SKM-1 treated with dmso at 0.1 percent for 144 hours (cell line): ENCODE data around the gene MPDU1.
A peak's percentile ranks its signal among the peaks of the same experiment; 100 is the strongest.
"Not testable (repeated sequence)": the region's sequence is repeated elsewhere in the genome, so short reads cannot be mapped to it uniquely, and the experiment has no call there.

Source experiments
- DNase-seq: peaks from one replicate; lab custom pipeline; 2025; ENCODE audit not compliant: unreplicated experiment; lab: John Stamatoyannopoulos, UW

The MPDU1 gene

DNA sequence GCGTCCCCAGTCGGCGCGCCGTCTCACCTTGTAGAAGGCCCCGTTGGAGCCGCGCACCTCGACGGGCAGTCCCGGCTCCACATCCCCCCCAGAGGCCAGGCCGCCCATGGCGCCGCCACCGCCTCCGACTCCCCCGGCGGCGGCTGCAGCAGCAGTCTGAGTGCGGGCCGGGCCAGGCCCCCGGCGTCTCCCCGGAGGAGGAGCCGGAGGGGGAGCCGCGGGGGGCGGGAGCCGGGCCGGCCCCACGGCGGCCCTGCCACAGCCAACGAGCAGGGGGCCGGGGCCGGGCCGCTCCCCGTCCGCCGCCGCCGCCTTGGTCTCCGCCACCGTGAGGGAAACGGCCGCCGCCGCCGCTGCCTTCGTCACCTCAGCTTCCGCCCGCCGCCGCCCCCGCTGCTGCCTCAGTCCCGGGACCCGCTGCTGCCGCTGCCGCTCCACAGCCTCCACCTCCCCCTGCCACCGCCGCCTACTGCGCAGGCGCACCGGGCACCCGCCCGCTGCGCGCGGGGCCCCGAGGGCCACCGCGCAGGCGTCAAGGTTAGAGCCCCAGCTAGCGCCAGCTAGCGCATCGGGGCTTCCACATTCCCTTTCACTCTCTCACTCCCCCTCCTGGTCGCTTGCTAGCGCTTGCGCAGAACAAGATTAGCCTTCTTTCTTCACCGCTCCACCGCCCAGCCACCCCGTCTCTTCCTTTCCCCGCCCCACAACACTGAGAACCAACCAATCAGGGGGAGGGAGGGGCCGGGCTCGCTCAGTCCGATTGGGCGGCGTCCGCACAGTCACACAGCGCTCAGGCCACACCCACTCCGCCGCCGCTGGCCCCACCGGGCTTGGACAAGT lies 31.0 kb downstream of the MPDU1 start, which contains the start of gene FXR2:
Gene FXR2 (minus strand): TSS at position 473 of the 840 bp plus-strand sequence. CDS start 365 bp downstream, at position 108.
- peak; percentile 99 for DNase-seq

DNA sequence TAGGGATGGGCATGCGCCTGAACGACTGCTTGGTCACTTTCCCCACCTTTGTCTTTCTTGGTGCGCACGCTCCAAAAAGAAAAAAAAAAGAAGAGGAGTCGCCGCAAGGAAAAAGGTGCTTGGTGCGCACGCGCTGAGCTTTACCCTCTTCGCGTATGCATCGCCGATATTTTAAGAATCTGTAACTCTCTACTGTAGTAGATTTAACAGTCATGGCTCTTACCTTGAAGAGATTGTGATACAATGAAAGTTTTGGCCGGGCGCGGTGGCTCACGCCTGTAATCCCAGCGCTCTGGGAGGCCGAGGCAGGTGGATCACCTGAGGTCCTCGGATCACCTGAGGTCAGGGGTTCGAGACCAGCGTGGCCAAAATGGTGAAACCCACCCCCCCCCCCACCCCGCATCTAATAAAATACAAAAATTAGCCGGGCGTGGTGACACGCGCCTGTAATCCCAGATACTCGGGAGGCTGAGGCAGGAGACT lies 31.7 kb downstream of the MPDU1 start:
- no peak for DNase-seq

DNA sequence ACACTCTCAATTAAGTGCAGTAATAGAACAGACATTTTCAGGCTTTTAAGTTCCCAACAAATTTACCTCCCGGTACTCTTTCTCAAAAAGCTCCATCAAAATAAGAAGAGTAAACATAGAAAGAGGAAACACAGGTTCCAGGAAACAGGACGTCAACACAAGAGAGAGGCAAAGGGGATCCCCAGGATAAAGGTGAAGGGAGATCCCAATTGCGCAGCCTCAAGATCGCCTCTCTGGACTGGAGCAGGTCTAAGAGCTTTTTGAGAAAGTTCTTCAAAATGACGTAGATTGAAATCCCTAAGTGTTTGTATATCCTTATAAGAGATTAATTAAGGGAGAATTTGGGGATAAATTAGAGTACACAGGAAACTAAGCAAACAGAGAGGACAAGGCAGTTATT lies 35.0 kb downstream of the MPDU1 start:
- no peak for DNase-seq

DNA sequence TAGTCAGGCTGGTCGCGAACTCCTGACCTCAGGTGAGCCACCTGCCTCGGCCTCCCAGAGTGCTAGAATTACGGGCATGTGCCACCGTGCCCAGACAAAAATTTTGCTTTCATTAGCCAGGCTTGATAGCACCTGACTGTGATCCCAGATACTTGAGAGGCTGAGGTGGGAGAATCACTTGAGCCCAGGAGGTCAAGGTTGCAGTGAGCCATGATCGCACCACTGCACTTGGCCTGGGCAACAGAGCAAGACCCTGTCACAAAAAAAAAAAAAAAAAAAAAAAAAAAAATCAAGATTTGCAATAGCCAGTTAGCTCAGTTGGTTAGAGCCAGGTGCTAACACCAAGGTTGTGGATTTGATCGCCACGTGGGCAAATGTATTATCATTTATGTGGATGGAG lies 37.2 kb downstream of the MPDU1 start:
- DNase-seq: no peak

DNA sequence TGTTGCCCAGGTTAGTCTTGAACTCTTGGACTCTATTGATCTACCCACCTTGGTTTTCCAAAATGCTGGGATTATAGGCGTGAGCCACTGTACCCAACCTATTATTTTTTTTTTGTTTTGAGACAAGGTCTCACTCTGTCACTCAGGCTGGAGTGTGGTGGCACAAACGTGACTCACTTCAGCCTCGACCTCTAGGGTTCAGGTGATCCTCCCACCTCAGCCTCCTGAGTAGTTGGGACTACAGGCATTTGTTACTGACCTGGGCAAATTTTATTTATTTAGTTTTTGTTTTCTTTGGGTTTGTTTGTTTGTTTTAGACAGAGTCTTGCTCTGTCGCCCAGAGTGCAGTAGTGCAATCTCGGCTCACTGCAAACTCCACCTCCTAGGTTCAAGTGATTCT lies 40.0 kb downstream of the MPDU1 start:
- no peak for DNase-seq

DNA sequence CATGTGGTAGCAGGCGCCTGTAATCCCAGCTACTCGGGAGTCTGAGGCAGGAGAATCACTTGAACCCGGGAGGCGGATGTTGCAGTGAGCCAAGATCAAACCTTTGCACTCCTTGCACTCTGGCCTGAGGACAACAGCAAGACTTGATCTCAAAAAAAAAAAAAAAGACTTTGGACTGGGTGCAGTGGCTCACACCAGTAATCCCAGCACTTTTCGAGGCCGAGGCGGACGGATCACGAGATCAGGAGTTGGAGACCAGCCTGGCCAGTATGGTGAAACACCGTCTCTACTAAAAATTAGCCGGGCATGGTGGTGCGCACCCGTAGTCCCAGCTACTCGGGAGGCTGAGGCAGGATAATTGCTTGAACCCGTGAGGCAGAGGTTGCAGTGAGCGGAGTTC lies 42.1 kb downstream of the MPDU1 start:
- not testable (repeated sequence) for DNase-seq

DNA sequence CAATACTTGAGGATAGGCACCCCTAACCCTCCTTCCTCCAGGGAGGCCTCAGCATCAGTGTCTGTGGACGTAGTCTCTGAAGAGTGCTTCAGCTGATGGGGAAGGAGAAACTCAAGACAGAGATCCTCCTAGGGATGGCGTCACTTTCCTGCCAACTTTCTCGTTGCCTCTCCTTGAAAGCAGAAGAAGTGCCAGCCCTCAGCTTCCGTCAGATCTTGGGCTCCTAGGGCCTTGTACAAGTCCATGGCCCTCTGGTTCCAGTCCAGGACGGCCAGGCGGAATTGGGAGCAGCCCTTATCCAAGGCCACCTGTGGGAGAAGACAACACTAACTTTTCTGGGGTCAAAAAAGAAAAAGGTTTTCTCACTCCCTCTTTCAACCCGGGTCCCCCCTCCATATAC lies 42.7 kb downstream of the MPDU1 start:
- DNase-seq: no peak

DNA sequence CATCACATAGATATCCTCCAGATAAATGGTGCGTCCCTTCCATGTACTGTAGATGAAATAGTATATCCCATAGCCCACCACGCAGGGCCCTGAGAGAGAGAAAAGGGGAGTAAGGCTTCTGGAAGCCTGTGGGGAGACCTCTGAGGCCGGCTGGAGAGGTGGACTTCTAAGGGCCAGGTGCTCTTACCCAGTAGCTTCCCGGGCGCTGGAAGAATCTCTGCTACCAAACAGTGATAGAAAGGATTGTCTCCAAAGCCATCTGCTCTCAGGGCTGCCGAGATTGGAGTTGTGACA lies 43.3 kb downstream of the MPDU1 start:
- no peak for DNase-seq

DNA sequence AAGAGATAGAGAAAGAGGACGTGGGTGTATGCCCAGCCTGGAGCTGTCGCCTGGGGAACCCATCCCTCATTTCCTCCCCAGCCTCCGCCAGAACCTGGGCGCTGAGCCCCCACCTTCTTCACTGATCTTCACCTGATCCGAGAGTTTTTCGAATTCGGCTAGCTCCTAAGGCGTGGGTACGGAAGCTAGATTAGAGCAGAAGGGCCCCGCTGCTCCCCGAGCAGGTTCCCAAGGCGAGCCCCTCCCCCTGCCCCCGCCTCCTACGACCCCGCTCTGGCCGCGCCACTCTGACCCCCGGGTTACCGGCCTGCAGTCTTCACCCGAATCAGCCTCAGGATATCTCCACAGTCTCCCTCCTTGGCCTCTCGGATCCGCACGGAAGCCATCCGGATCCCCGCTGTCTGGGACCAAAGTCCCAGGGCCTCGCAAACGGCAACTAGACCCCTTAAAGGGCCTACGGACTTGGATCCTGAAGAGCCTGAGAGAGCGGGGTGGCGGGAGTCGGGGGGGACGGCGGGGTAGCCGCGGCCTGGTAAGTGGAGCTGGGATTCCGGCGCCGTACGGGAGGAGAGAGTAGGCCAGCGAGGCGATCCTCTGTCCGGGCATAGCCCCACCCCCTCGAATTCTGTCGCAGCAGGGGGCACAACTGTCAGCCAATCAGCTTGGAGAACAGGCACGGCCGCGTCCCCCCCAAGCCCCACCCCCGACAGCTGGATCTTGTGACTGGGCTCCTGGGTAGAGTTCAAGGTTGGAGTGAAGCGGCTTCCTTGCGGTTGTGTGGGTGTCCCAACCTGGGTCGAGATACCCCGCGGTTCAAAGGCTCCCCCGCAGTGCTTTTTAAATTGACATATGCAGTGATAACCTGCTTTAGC lies 43.8 kb downstream of the MPDU1 start, which contains the start of gene SAT2:
Gene SAT2 (minus strand): TSS at position 572 of the 872 bp plus-strand sequence. CDS start 186 bp downstream, at position 386.
- peak; percentile 28 for DNase-seq

DNA sequence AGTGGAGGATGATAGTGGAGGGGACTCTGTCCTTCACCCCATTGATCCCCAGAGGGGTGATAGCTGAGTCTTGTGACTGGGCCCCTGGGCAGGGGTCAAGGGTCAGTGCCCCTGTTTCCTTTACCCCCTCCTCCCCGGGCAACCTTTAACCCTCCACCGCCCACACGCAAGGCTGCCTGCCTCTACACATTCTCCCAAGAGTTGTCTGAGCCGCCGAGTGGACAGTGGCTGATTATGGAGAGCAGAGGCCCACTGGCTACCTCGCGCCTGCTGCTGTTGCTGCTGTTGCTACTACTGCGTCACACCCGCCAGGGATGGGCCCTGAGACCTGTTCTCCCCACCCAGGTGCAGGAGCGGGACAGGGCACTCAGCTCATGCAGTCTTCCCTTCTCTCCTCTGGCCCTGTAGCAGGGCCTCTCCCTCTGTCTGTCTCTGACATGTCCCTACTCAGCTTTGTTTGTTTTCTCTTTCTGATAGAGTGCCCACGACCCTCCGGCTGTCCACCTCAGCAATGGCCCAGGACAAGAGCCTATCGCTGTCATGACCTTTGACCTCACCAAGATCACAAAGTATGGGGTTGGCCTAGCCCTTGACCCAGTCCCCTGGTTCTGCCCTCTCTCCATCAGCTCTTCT lies 46.4 kb downstream of the MPDU1 start, which contains the start of gene SHBG:
Gene SHBG (plus strand): TSS at position 197 of the 633 bp plus-strand sequence. CDS start 38 bp downstream, at position 235.
- DNase-seq: no peak

DNA sequence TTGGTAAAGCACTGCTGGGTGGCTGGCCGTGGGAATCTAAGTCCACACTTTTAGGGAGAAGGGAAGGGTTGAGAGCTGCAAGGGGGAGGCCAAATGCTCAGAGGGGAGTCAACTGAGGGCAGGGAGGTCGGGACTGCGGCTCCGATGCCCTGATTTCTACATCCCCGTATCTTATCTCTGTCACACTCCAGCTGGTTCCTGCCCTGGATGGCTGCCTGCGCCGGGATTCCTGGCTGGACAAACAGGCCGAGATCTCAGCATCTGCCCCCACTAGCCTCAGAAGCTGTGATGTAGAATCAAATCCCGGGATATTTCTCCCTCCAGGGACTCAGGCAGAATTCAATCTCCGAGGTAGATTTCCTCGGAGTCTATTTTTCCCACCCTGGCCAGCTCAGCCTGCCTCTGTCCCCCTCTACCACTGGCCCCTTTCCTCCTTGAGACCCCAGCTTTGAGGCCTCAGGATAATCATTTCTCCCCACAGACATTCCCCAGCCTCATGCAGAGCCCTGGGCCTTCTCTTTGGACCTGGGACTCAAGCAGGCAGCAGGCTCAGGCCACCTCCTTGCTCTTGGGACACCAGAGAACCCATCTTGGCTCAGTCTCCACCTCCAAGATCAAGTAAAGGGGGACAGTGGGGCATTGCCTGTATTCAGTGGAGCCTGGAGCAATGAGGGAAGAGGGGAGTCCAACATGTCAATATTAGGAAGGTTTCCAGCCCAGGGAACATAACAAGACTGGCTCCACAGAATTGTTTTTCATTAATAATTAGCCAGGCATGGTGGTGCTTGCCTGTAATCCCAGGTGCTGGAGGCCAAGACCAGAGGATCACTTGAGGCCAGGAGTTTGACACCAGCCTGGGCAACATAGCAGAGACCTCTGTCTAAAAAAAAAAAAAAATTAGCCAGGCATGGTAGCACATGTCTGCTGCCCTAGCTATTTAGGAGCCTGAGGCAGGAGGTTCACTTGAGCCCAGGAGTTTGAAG lies 48.0 kb downstream of the MPDU1 start:
- DNase-seq: no peak

DNA sequence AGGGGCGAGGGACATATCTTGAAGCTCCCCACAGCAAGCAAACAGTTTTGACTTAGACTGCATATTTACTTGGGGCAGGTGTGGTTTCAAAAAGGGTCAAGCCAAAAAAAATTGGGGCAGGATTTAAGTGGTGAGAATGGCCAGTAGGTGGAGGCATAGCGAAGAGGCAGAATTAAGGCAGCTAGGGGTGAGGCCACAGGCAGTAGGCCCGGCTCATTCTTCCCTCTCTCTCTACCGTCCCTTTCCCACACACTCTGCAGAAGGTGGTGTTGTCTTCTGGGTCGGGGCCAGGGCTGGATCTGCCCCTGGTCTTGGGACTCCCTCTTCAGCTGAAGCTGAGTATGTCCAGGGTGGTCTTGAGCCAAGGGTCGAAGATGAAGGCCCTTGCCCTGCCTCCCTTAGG lies 48.8 kb downstream of the MPDU1 start:
- peak; percentile 31 for DNase-seq

DNA sequence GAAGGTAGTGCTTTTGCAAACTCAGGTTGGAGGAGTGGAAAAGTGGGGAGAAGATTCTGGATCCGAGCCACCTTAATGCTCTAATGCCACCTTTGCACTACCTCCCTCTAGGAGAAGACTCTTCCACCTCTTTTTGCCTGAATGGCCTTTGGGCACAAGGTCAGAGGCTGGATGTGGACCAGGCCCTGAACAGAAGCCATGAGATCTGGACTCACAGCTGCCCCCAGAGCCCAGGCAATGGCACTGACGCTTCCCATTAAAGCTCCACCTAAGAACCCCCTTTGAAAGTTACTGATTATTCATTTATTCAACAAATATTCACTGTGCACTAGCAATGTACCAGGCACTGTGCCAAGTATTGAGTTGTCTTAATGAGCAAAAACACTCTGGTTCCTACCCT lies 49.4 kb downstream of the MPDU1 start:
- no peak for DNase-seq

DNA sequence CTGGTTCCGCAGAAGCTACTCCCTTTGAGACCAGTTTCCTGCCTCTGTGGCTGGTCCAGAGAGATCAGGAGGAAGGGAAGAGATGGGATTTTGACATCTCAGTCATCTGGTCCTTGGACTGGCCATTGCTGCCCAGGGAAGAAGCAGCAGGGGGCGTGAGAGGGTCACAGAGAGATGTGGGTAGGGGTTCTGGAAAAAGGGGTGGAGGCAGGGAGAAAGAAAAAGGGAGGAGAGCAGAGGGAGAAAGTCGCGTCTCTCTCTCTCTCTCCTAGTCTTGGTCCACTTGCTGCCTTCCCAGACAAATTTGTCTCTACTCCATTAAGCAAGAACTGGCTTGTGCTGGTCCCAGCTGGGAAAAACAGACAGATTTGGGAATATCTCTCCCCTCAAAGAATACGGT lies 50.7 kb downstream of the MPDU1 start:
- DNase-seq: no peak

DNA sequence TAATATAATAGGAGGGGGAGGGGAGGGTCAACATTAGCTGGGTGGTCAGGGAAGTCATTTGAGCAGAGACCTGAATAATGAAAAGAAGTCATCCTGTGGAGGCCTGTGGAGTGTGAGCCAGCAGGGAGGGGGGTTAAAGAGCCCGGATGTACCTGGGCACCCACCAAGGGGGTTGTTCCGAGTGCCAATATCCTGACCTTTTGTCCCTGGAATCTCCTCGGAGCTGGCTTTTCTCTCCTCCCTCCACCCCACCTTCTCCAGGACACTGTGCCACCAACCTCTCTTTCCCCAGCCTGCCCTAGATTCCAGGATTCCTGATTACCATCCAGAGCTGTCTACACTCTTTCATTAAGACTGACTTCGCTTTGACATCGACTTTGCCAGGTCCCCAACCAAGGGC lies 52.5 kb downstream of the MPDU1 start:
- no peak for DNase-seq
